OCI-LY1 (cell line): ENCODE measurements around the gene CST3.
"Not testable (repeated sequence)": the region's sequence is repeated elsewhere in the genome, so short reads cannot be mapped to it uniquely, and the experiment has no call there.

Experiments
- H2AFZ ChIP-seq: fragments of 200-600 bp; sonication (generic), shearing (Covaris generic); 2 replicates; pipeline ENCODE4 v1.6.0; 2014; ENCODE audit warnings: antibody characterized with exemption, mild to moderate bottlenecking, low read length
- H3F3A ChIP-seq: fragments of 200-600 bp; sonication (generic), shearing (Covaris generic); 2 replicates; pipeline ENCODE4 v1.6.0; 2014; ENCODE audit warnings: mild to moderate bottlenecking, antibody characterized with exemption, low read length, moderate library complexity; ENCODE audit not compliant: insufficient read depth
- H3K27ac ChIP-seq: fragments of 200-600 bp; sonication (generic); 2 replicates; pipeline ENCODE4 v1.5.1; 2014; ENCODE audit warnings: low read length, mixed run types, mild to moderate bottlenecking, low read depth; ENCODE audit not compliant: poor library complexity, severe bottlenecking
- H3K27me3 ChIP-seq: fragments of 200-600 bp; sonication (generic); 2 replicates; pipeline ENCODE4 v1.6.0; 2014; ENCODE audit warnings: antibody characterized with exemption, mild to moderate bottlenecking, low read length, moderate library complexity; ENCODE audit not compliant: insufficient read depth
- H3K36me3 ChIP-seq: fragments of 200-600 bp; sonication (generic); 2 replicates; pipeline ENCODE4 v1.6.1; 2014; ENCODE audit warnings: mild to moderate bottlenecking, antibody characterized with exemption, low read length, moderate library complexity, mixed read lengths; ENCODE audit not compliant: insufficient read depth
- H3K4me1 ChIP-seq: fragments of 200-600 bp; sonication (generic); 2 replicates; pipeline ENCODE4 v1.5.1; 2014; ENCODE audit warnings: mild to moderate bottlenecking, low read length, moderate library complexity; ENCODE audit not compliant: insufficient read depth, severe bottlenecking
- H3K4me2 ChIP-seq: fragments of 200-600 bp; sonication (generic), shearing (Covaris generic); 2 replicates; pipeline ENCODE4 v1.6.1; 2014; ENCODE audit warnings: low read length
- H3K4me3 ChIP-seq: fragments of 200-600 bp; sonication (generic); 2 replicates; pipeline ENCODE4 v1.5.1; 2014; ENCODE audit warnings: low read length, low read depth, mild to moderate bottlenecking, mixed read lengths; ENCODE audit not compliant: poor library complexity, severe bottlenecking
- H3K79me2 ChIP-seq: fragments of 200-600 bp; shearing (Covaris generic); 2 replicates; pipeline ENCODE4 v1.6.1; 2016; ENCODE audit warnings: mixed run types, low read length, mixed read lengths; ENCODE audit not compliant: insufficient read depth
- H3K9ac ChIP-seq: fragments of 200-600 bp; sonication (generic), shearing (Covaris generic); 2 replicates; pipeline ENCODE4 v1.6.1; 2014; ENCODE audit warnings: mild to moderate bottlenecking, low read length, mixed read lengths
- H3K9me2 ChIP-seq: fragments of 200-600 bp; sonication (generic), shearing (Covaris generic); 2 replicates; pipeline ENCODE4 v1.6.1; 2014; ENCODE audit warnings: low read depth, mild to moderate bottlenecking, low read length, mixed read lengths
- H3K9me3 ChIP-seq: fragments of 200-600 bp; shearing (Covaris generic); 2 replicates; pipeline ENCODE4 v1.6.1; 2014; ENCODE audit warnings: low read length, mixed read lengths
- H4K20me1 ChIP-seq: fragments of 200-600 bp; sonication (generic), shearing (Covaris generic); 2 replicates; pipeline ENCODE4 v1.6.0; 2016; ENCODE audit warnings: mild to moderate bottlenecking, low read length; ENCODE audit not compliant: insufficient read depth
- EZH2 ChIP-seq: fragments of 200-600 bp; sonication (generic), shearing (Covaris generic); IDR thresholded peaks from 2 replicates; pipeline ENCODE4 v1.8.0; 2017; ENCODE audit warnings: borderline replicate concordance, mixed run types, mild to moderate bottlenecking, antibody characterized with exemption, low read length, moderate library complexity, mixed read lengths
- TF ChIP-seq, protein P1 (sequence below): fragments of 200-600 bp; sonication (generic), shearing (Covaris generic); IDR thresholded peaks from 2 replicates; pipeline ENCODE4 v1.5.1; 2017; ENCODE audit warnings: mild to moderate bottlenecking, antibody characterized with exemption, low read length, moderate library complexity, mixed read lengths

Gene CST3

GRCh38 chr20:23661002-23661429 is 23.3 kb upstream of the CST3 start:
- Histone ChIP-seq H4K20me1 (no peaks in the 10 kb centered on the region), H3K4me1 (no peaks in the 10 kb centered on the region), H2AFZ (no peak overlapping the region), H3K27ac (no peak overlapping the region), H3K27me3 (no peaks in the 10 kb centered on the region), H3K79me2 (no peaks in the 10 kb centered on the region), H3K9me2 (no peaks in the 10 kb centered on the region), H3K4me3 (no peak overlapping the region), H3K4me2 (no peak overlapping the region), H3K36me3 (no peaks in the 10 kb centered on the region), H3K9me3 (no peaks in the 10 kb centered on the region), H3K9ac (no peak overlapping the region), H3F3A (no peaks in the 10 kb centered on the region)
- TF ChIP-seq, protein P1, sequence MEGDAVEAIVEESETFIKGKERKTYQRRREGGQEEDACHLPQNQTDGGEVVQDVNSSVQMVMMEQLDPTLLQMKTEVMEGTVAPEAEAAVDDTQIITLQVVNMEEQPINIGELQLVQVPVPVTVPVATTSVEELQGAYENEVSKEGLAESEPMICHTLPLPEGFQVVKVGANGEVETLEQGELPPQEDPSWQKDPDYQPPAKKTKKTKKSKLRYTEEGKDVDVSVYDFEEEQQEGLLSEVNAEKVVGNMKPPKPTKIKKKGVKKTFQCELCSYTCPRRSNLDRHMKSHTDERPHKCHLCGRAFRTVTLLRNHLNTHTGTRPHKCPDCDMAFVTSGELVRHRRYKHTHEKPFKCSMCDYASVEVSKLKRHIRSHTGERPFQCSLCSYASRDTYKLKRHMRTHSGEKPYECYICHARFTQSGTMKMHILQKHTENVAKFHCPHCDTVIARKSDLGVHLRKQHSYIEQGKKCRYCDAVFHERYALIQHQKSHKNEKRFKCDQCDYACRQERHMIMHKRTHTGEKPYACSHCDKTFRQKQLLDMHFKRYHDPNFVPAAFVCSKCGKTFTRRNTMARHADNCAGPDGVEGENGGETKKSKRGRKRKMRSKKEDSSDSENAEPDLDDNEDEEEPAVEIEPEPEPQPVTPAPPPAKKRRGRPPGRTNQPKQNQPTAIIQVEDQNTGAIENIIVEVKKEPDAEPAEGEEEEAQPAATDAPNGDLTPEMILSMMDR, result no peak
- TF ChIP-seq EZH2, result no peak

GRCh38 chr20:23659989-23660837 is 22.5 kb upstream of the CST3 start:
- no peaks in the 10 kb centered on the region for H3F3A ChIP-seq
- H2AFZ ChIP-seq, result no peak overlapping the region
- H3K9me2 ChIP-seq, result no peaks in the 10 kb centered on the region
- H3K79me2 ChIP-seq, result no peaks in the 10 kb centered on the region
- no peaks in the 10 kb centered on the region for H3K9me3 ChIP-seq
- no peak overlapping the region for H3K9ac ChIP-seq
- TF ChIP-seq, protein P1, result no peak
- no peak for TF ChIP-seq EZH2
- H3K4me1 ChIP-seq, result no peaks in the 10 kb centered on the region
- H3K36me3 ChIP-seq, result no peaks in the 10 kb centered on the region
- H3K4me2 ChIP-seq, result no peak overlapping the region
- no peak overlapping the region for H3K27ac ChIP-seq
- no peaks in the 10 kb centered on the region for H3K27me3 ChIP-seq
- H3K4me3 ChIP-seq, result no peak overlapping the region
- no peaks in the 10 kb centered on the region for H4K20me1 ChIP-seq

DNA sequence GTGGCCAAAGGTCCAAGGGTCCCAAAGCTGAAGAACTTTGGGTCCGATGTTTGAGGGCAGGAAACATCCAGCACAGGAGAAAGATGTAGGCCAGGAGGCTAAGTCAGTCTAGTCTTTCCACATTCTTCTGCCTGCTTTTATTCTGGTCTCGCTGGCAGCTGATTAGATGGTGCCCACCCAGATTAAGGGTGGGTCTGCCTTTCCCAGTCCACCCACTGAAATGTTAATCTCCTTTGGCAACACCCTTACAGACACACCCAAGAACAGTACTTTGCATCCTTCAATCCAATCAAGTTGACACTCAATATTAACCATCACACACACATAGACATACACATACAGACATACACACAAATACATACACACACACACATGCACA is 21.8 kb upstream of the CST3 start:
- H3K9me3 ChIP-seq, H3K36me3 ChIP-seq, H3F3A ChIP-seq: not testable (repeated sequence)

More for the DNA sequence above, 21.8 kb upstream of the CST3 start:
- H3K9ac ChIP-seq, H3K9me2 ChIP-seq, H2AFZ ChIP-seq, H4K20me1 ChIP-seq, H3K4me3 ChIP-seq, H3K4me2 ChIP-seq, H3K4me1 ChIP-seq, H3K27ac ChIP-seq, H3K79me2 ChIP-seq, H3K27me3 ChIP-seq: not testable (repeated sequence)
